MV-4-11 (cell line): ENCODE results near the gene CCDC171.
"Not testable (repeated sequence)": the region's sequence is repeated elsewhere in the genome, so short reads cannot be mapped to it uniquely, and the experiment has no call there.

ENCODE experiments used
- DNase-seq: peaks from one replicate; lab custom pipeline; 2025; lab: John Stamatoyannopoulos, UW

The CCDC171 gene

GRCh38 chr9:15552636-15553527, at the start of gene CCDC171:
Gene CCDC171 (plus strand): TSS chr9:15553043. CDS start chr9:15564089, 11,046 bp downstream.
- DNase-seq = peak; percentile 93

- DNase-seq = peak; percentile 37
Observed at GRCh38 chr9:15505921-15506320, 46.9 kb upstream of the CCDC171 start.

GRCh38 chr9:15509931-15510788, 42.7 kb upstream of the CCDC171 start:
- no peak for DNase-seq

- peak; percentile 87 for DNase-seq
Observed at GRCh38 chr9:15510789-15511575, 41.9 kb upstream of the CCDC171 start, which contains the start of gene PSIP1. Gene PSIP1 (minus strand): TSS chr9:15510970. CDS start chr9:15510188, 782 bp downstream.

GRCh38 chr9:15512204-15512603, 40.6 kb upstream of the CCDC171 start:
- no peak for DNase-seq

GRCh38 chr9:15512889-15513288, 40.0 kb upstream of the CCDC171 start:
- DNase-seq = no peak

- DNase-seq = no peak
Observed at GRCh38 chr9:15513335-15513734, 39.5 kb upstream of the CCDC171 start.

- no peak for DNase-seq
Observed at GRCh38 chr9:15519831-15520230, 33.0 kb upstream of the CCDC171 start.

GRCh38 chr9:15521254-15521653, 31.6 kb upstream of the CCDC171 start:
- no peak for DNase-seq

- no peak for DNase-seq
Observed at GRCh38 chr9:15522130-15522755, 30.6 kb upstream of the CCDC171 start.

- DNase-seq = no peak
Observed at GRCh38 chr9:15524845-15525455, 27.9 kb upstream of the CCDC171 start.

GRCh38 chr9:15525958-15526357, 26.9 kb upstream of the CCDC171 start:
- no peak for DNase-seq

GRCh38 chr9:15527035-15527434, 25.8 kb upstream of the CCDC171 start:
- DNase-seq = not testable (repeated sequence)

GRCh38 chr9:15529566-15530324, 23.1 kb upstream of the CCDC171 start:
- DNase-seq = peak; percentile 64

GRCh38 chr9:15531380-15531779, 21.5 kb upstream of the CCDC171 start:
- DNase-seq = no peak

GRCh38 chr9:15541872-15542271, 11.0 kb upstream of the CCDC171 start:
- DNase-seq = no peak

- DNase-seq = no peak
Observed at GRCh38 chr9:15542624-15543023, 10.2 kb upstream of the CCDC171 start.

- DNase-seq = peak; percentile 17
Observed at GRCh38 chr9:15543047-15543813, 9.6 kb upstream of the CCDC171 start.

GRCh38 chr9:15549611-15550010, 3.2 kb upstream of the CCDC171 start:
- DNase-seq = no peak
